ENCODE results near the gene LIFR. TPM values are rescaled to one million over a fixed set of nuclear protein-coding genes. Genes with fewer than 3 reads are reported as not detected.

Gene LIFR
- total RNA-seq, 1 experiment from 2014 or later = 47.9 TPM

GRCh38 chr5:38447056-38447455, 109.4 kb downstream of the LIFR start:
- peaks cover 21% of the 10 kb centered on the region for H3K4me1 ChIP-seq (ENCODE audit: insufficient read depth, low read length, poor library complexity, severe bottlenecking)
- H3K27ac ChIP-seq (ENCODE audit: low read depth, low read length, poor library complexity, severe bottlenecking) = peak overlapping the region; percentile 82
- no peaks in the 10 kb centered on the region for H3K27me3 ChIP-seq (replicated peaks; ENCODE audit: insufficient read depth, low read depth, low read length, poor library complexity)
- intact Hi-C loops (cut with micrococcal nuclease; ENCODE audit: unreplicated experiment) = loop anchor here (10.0 kb wide), 2 partner anchors 308 to 638 kb away; no protein-coding TSS in a partner anchor
- H3K36me3 ChIP-seq (ENCODE audit: insufficient read depth, low read length, poor library complexity, severe bottlenecking) = peaks cover 10% of the 10 kb centered on the region
- TF ChIP-seq EZH2 (IDR thresholded peaks at IDR 0.05; ENCODE audit: borderline replicate concordance, low read depth, low read length, poor library complexity, severe bottlenecking) (no peak), CTCF (conservative IDR thresholded peaks at IDR 0.05; ENCODE audit: low read depth, low read length) (no peak)
- no peak for DNase-seq (ENCODE audit: low spot score)
- CTCF ChIA-PET = interaction anchor here (1.0 kb wide), 1 partner anchor 362 kb away, joined by 3 read pairs; no protein-coding TSS in a partner anchor
- no peaks in the 10 kb centered on the region for H3K9me3 ChIP-seq (ENCODE audit: low read depth, low read length, poor library complexity, severe bottlenecking)
- H3K4me3 ChIP-seq (ENCODE audit: low read depth, low read length, poor library complexity, severe bottlenecking) = peak overlapping the region; percentile 57
- POLR2A ChIA-PET (ENCODE audit: low non-redundant PET) = no interaction called here
- no TSS peak for BruUV-seq (replicated peaks)

- Histone ChIP-seq H3K4me3 (ENCODE audit: low read depth, low read length, poor library complexity, severe bottlenecking) (peak overlapping the region; percentile 57), H3K4me1 (ENCODE audit: insufficient read depth, low read length, poor library complexity, severe bottlenecking) (peaks cover 21% of the 10 kb centered on the region), H3K36me3 (ENCODE audit: insufficient read depth, low read length, poor library complexity, severe bottlenecking) (peaks cover 10% of the 10 kb centered on the region), H3K27ac (ENCODE audit: low read depth, low read length, poor library complexity, severe bottlenecking) (peak overlapping the region; percentile 82), H3K27me3 (replicated peaks; ENCODE audit: insufficient read depth, low read depth, low read length, poor library complexity) (no peaks in the 10 kb centered on the region), H3K9me3 (ENCODE audit: low read depth, low read length, poor library complexity, severe bottlenecking) (no peaks in the 10 kb centered on the region)
- POLR2A ChIA-PET (ENCODE audit: low non-redundant PET) = no interaction called here
- CTCF ChIA-PET = interaction anchor here (1.9 kb wide), 1 partner anchor 363 kb away, joined by 6 read pairs; no protein-coding TSS in a partner anchor
- DNase-seq (ENCODE audit: low spot score) = peak; percentile 46
- BruUV-seq (replicated peaks) = no TSS peak
- TF ChIP-seq EZH2 (IDR thresholded peaks at IDR 0.05; ENCODE audit: borderline replicate concordance, low read depth, low read length, poor library complexity, severe bottlenecking) (no peak), CTCF (conservative IDR thresholded peaks at IDR 0.05; ENCODE audit: low read depth, low read length) (no peak)
- intact Hi-C loops (cut with micrococcal nuclease; ENCODE audit: unreplicated experiment) = loop anchor here (10.0 kb wide), 2 partner anchors 309 to 639 kb away; no protein-coding TSS in a partner anchor
Measured at GRCh38 chr5:38446029-38446522, 110.4 kb downstream of the LIFR start.

GRCh38 chr5:38445374-38446028, 110.9 kb downstream of the LIFR start:
- intact Hi-C loops (cut with micrococcal nuclease; ENCODE audit: unreplicated experiment) = loop anchor here (10.0 kb wide), 2 partner anchors 309 to 639 kb away; no protein-coding TSS in a partner anchor
- H3K4me3 ChIP-seq (ENCODE audit: low read depth, low read length, poor library complexity, severe bottlenecking) = peak overlapping the region; percentile 57
- BruUV-seq (replicated peaks) = no TSS peak

More at GRCh38 chr5:38445374-38446028, 110.9 kb downstream of the LIFR start:
- POLR2A ChIA-PET (ENCODE audit: low non-redundant PET) = no interaction called here
- peak; percentile 82 for DNase-seq (ENCODE audit: low spot score)
- Histone ChIP-seq H3K36me3 (ENCODE audit: insufficient read depth, low read length, poor library complexity, severe bottlenecking) (peaks cover 10% of the 10 kb centered on the region), H3K27ac (ENCODE audit: low read depth, low read length, poor library complexity, severe bottlenecking) (peak overlapping the region; percentile 82), H3K4me1 (ENCODE audit: insufficient read depth, low read length, poor library complexity, severe bottlenecking) (peaks cover 21% of the 10 kb centered on the region), H3K9me3 (ENCODE audit: low read depth, low read length, poor library complexity, severe bottlenecking) (no peaks in the 10 kb centered on the region), H3K27me3 (replicated peaks; ENCODE audit: insufficient read depth, low read depth, low read length, poor library complexity) (no peaks in the 10 kb centered on the region)
- CTCF ChIA-PET = interaction anchor here (1.9 kb wide), 1 partner anchor 364 kb away, joined by 6 read pairs; no protein-coding TSS in a partner anchor
- no peak for TF ChIP-seq EZH2 (IDR thresholded peaks at IDR 0.05; ENCODE audit: borderline replicate concordance, low read depth, low read length, poor library complexity, severe bottlenecking)
- TF ChIP-seq CTCF (conservative IDR thresholded peaks at IDR 0.05; ENCODE audit: low read depth, low read length) = no peak

All from A673 (cell line).